IMR-90 (cell line): ENCODE results near the gene TEKT5. TPM values are rescaled to one million over a fixed set of nuclear protein-coding genes. Genes with fewer than 3 reads are reported as not detected.

Experiments used
- ATAC-seq: fragments of 200-7000 bp; cut with Tn5 transposase; 2 replicates; pipeline ENCODE4 v1.9.1; 2020; ENCODE audit warnings: low read depth, mild to moderate bottlenecking, moderate library complexity
- BruUV-seq: library from RNA; stranded (reverse); fragments of 400-500 nt; replicated peaks from 2 replicates; lab custom pipeline; 2021; lab: Mats Ljungman, UMichigan
- CTCF ChIA-PET: fragments of 300-600 bp; formaldehyde crosslinking; extraction: SDS; loops from one replicate; lab custom pipeline; 2021; ENCODE audit warnings: antibody characterized with exemption; lab: Yijun Ruan, JAX
- POLR2A ChIA-PET: fragments of 300-600 bp; sonication (Branson Sonifier 250); formaldehyde crosslinking; loops from one replicate; lab custom pipeline; 2022; ENCODE audit warnings: antibody characterized with exemption; ENCODE audit not compliant: unreplicated experiment; lab: Charles Lee
- DNase-seq: peaks from one replicate; pipeline ENCODE4 v3.0.0; 2013
- H2AFZ ChIP-seq: replicated peaks from 2 replicates; pipeline ENCODE3; 2013; ENCODE audit warnings: low read length, mild to moderate bottlenecking; ENCODE audit not compliant: poor library complexity
- H2AK5ac ChIP-seq: 2 replicates; pipeline ENCODE4 v1.6.1; 2013; ENCODE audit warnings: low read depth, low read length, inconsistent platforms
- H2AK9ac ChIP-seq: replicated peaks from 2 replicates; pipeline ENCODE3; 2013; ENCODE audit warnings: mild to moderate bottlenecking, low read depth, low read length, moderate library complexity; ENCODE audit not compliant: poor library complexity
- H2BK120ac ChIP-seq: 2 replicates; pipeline ENCODE4 v1.6.1; 2013; ENCODE audit warnings: low read depth, low read length, inconsistent platforms
- H2BK15ac ChIP-seq: 3 replicates; pipeline ENCODE4 v1.6.1; 2013; ENCODE audit warnings: low read depth, low read length, inconsistent platforms
- H2BK20ac ChIP-seq: 2 replicates; pipeline ENCODE4 v1.6.1; 2013; ENCODE audit warnings: low read depth, mild to moderate bottlenecking, inconsistent platforms, low read length, moderate library complexity
- H2BK5ac ChIP-seq: 2 replicates; pipeline ENCODE4 v1.6.1; 2013; ENCODE audit warnings: mild to moderate bottlenecking, low read depth, low read length, inconsistent platforms; ENCODE audit not compliant: poor library complexity, severe bottlenecking
- H3K14ac ChIP-seq: replicated peaks from 2 replicates; pipeline ENCODE4 v1.6.1; 2013; ENCODE audit warnings: low read depth, low read length, inconsistent platforms
- H3K18ac ChIP-seq: 2 replicates; pipeline ENCODE4 v1.6.1; 2013; ENCODE audit warnings: low read depth, low read length, control low read depth
- H3K23ac ChIP-seq: 2 replicates; pipeline ENCODE4 v1.6.1; 2013; ENCODE audit warnings: low read depth, low read length, inconsistent platforms
- H3K27ac ChIP-seq: 2 replicates; pipeline ENCODE4 v1.5.1; 2013; ENCODE audit warnings: mild to moderate bottlenecking, control low read depth, low read length; ENCODE audit not compliant: insufficient read depth
- H3K27me3 ChIP-seq: 2 replicates; pipeline ENCODE4 v1.6.1; 2013; ENCODE audit warnings: low read length; ENCODE audit not compliant: control insufficient read depth, insufficient read depth
- H3K36me3 ChIP-seq: 2 replicates; pipeline ENCODE4 v1.6.1; 2013; ENCODE audit warnings: low read length, mixed read lengths; ENCODE audit not compliant: control insufficient read depth, insufficient read depth
- H3K4ac ChIP-seq: 2 replicates; pipeline ENCODE4 v1.6.1; 2013; ENCODE audit warnings: low read depth, low read length, inconsistent platforms
- H3K4me1 ChIP-seq: 2 replicates; pipeline ENCODE4 v1.6.1; 2013; ENCODE audit warnings: low read length, mixed read lengths; ENCODE audit not compliant: control insufficient read depth, insufficient read depth
- H3K4me2 ChIP-seq: 2 replicates; pipeline ENCODE4 v1.6.1; 2013; ENCODE audit warnings: low read depth, mild to moderate bottlenecking, control low read depth, low read length, moderate library complexity
- H3K4me3 ChIP-seq: 2 replicates; pipeline ENCODE4 v1.5.1; 2013; ENCODE audit warnings: low read depth, mild to moderate bottlenecking, control low read depth, low read length, moderate library complexity; ENCODE audit not compliant: insufficient read depth
- H3K56ac ChIP-seq: 2 replicates; pipeline ENCODE4 v1.6.1; 2013; ENCODE audit warnings: low read length, inconsistent platforms; ENCODE audit not compliant: insufficient read depth; ENCODE audit errors: extremely low read depth
- H3K79me1 ChIP-seq, 2 experiments: 2 replicates each; pipeline ENCODE4 v1.6.1; 2013; ENCODE audit warnings: low read length in 2 of 2, inconsistent platforms in 1 of 2, low read depth in 1 of 2
- H3K9ac ChIP-seq: 2 replicates; pipeline ENCODE4 v1.6.1; 2013; ENCODE audit warnings: low read depth, low read length, control low read depth
- H3K9me1 ChIP-seq: 2 replicates; pipeline ENCODE4 v1.6.1; 2013; ENCODE audit warnings: low read length, inconsistent platforms; ENCODE audit not compliant: insufficient read depth
- H3K9me3 ChIP-seq: 2 replicates; pipeline ENCODE4 v1.6.1; 2013; ENCODE audit warnings: low read length; ENCODE audit not compliant: control insufficient read depth, insufficient read depth
- H4K20me1 ChIP-seq: 2 replicates; pipeline ENCODE4 v1.6.1; 2013; ENCODE audit warnings: low read length, inconsistent platforms; ENCODE audit not compliant: insufficient read depth
- H4K5ac ChIP-seq: 2 replicates; pipeline ENCODE4 v1.6.1; 2013; ENCODE audit warnings: mild to moderate bottlenecking, low read depth, low read length, control low read depth
- H4K8ac ChIP-seq, 2 experiments: 2 replicates each; pipeline ENCODE4 v1.6.1; 2013; ENCODE audit warnings: low read depth in 2 of 2, low read length in 2 of 2, control low read depth in 1 of 2, inconsistent platforms in 1 of 2
- H4K91ac ChIP-seq: 2 replicates; pipeline ENCODE4 v1.6.1; 2013; ENCODE audit warnings: low read depth, low read length, inconsistent platforms; ENCODE audit not compliant: insufficient read depth
- BHLHE40 ChIP-seq: fragments of 150-350 bp; IDR thresholded peaks from 2 replicates; pipeline ENCODE4 v1.6.1; 2016; ENCODE audit warnings: mild to moderate bottlenecking, low read depth, low read length
- CTCF ChIP-seq: conservative IDR thresholded peaks from 2 replicates; pipeline ENCODE4 v1.5.1; 2012; ENCODE audit warnings: mild to moderate bottlenecking, low read depth, low read length, improper control_type of control experiment
- MAZ ChIP-seq: IDR thresholded peaks from 2 replicates; pipeline ENCODE4 v1.6.1; 2012; ENCODE audit warnings: low read depth, mild to moderate bottlenecking, low read length, improper control_type of control experiment, moderate library complexity, borderline replicate concordance
- MXI1 ChIP-seq: IDR thresholded peaks from 2 replicates; pipeline ENCODE4 v1.6.1; 2012; ENCODE audit warnings: low read depth, mild to moderate bottlenecking, low read length, moderate library complexity, borderline replicate concordance
- POLR2A ChIP-seq: IDR thresholded peaks from 2 replicates; pipeline ENCODE4 v1.6.1; 2012; ENCODE audit warnings: mild to moderate bottlenecking, low read depth, low read length
- RFX5 ChIP-seq: IDR thresholded peaks from 2 replicates; pipeline ENCODE4 v1.8.0; 2012; ENCODE audit warnings: low read depth, mild to moderate bottlenecking, low read length, moderate library complexity
- SMC3 ChIP-seq: fragments of 150-350 bp; IDR thresholded peaks from 2 replicates; pipeline ENCODE4 v1.6.1; 2016; ENCODE audit warnings: low read depth, mild to moderate bottlenecking, antibody characterized with exemption, low read length, moderate library complexity
- USF2 ChIP-seq: fragments of 150-350 bp; IDR thresholded peaks from 2 replicates; pipeline ENCODE4 v1.6.1; 2017; ENCODE audit warnings: mild to moderate bottlenecking, antibody characterized with exemption, low read length, low read depth
- WGBS, 2 experiments: methylation state at CpG; one replicate each; pipeline versions ENCODE4 v1.1.5 to v1.1.7; 2013; ENCODE audit warnings: missing lambda C conversion rate in 2 of 2; ENCODE audit not compliant: insufficient read length in 1 of 2; ENCODE audit errors: extremely low coverage in 2 of 2; 5-methylcytosine and 5-hydroxymethylcytosine counted together
- dilution Hi-C: fragments of 300-500 bp; cut with HindIII; formaldehyde crosslinking; loops from one replicate; pipeline ENCODE4 v1.14.3; 2018; ENCODE audit warnings: low sequenced_read_pairs; ENCODE audit not compliant: unreplicated experiment
- in situ Hi-C: fragments of 300-500 bp; cut with MboI; formaldehyde crosslinking; loops from 3 replicates; pipeline ENCODE4 v1.14.3; 2019; ENCODE audit warnings: low sequenced_read_pairs, inconsistent platforms, mixed read lengths
- intact Hi-C: fragments of 100-400 bp; cut with micrococcal nuclease; formaldehyde crosslinking; loops from 2 replicates; pipeline ENCODE4 v1.10.0; 2022
- polyA plus RNA-seq, 3 experiments: library from polyadenylated mRNA; depleted of rRNA; stranded (reverse); fragments of >200 nt; gene quantifications; 2 replicates each; pipeline ENCODE4 v1.2.3, GENCODE V29; 2012; ENCODE audit warnings: low replicate concordance in 1 of 3
- total RNA-seq: library from RNA; depleted of rRNA; stranded (reverse); fragments of >200 nt; gene quantifications from 2 replicates; pipeline ENCODE4 v1.2.3, GENCODE V29; 2012

TEKT5 gene
- total and polyA plus RNA-seq, 2 of the 4 experiments (the other 2 are of a cell fraction) = 0.17 TPM; not detected in 1

- H4K91ac ChIP-seq = no peak overlapping the region
- no peak overlapping the region for H4K5ac ChIP-seq
- ChIA-PET CTCF (no interaction called here), POLR2A (no interaction called here)
- no peak overlapping the region for H3K56ac ChIP-seq
- H4K8ac ChIP-seq = no peak overlapping the region
- TF ChIP-seq MAZ (no peak), USF2 (no peak), CTCF (no peak), BHLHE40 (no peak), MXI1 (no peak), SMC3 (no peak), RFX5 (no peak), POLR2A (no peak)
- H3K36me3 ChIP-seq = no peaks in the 10 kb centered on the region
- no TSS peak for BruUV-seq
- DNase-seq (no peak), ATAC-seq (no peak)
- H3K23ac ChIP-seq = no peak overlapping the region
- H3K4me1 ChIP-seq = no peaks in the 10 kb centered on the region
- H3K4me3 ChIP-seq = no peak overlapping the region
- no peak overlapping the region for H3K9ac ChIP-seq
- H2BK5ac ChIP-seq = no peak overlapping the region
- dilution Hi-C loops (no loop called here), intact Hi-C loops (no loop called here), in situ Hi-C loops (no loop called here)
- H2BK120ac ChIP-seq = no peak overlapping the region
- WGBS, 2 experiments = no CpG with 5 or more reads among the region's 4 CpGs
- H2AK9ac ChIP-seq = no peak overlapping the region
- H3K9me3 ChIP-seq = no peaks in the 10 kb centered on the region
- no peaks in the 10 kb centered on the region for H3K79me1 ChIP-seq
- H3K27ac ChIP-seq = no peak overlapping the region
- H2BK15ac ChIP-seq = no peak overlapping the region
- no peak overlapping the region for H3K4me2 ChIP-seq
- H3K9me1 ChIP-seq = no peaks in the 10 kb centered on the region
- no peaks in the 10 kb centered on the region for H3K27me3 ChIP-seq
- H3K4ac ChIP-seq = no peak overlapping the region
- no peaks in the 10 kb centered on the region for H4K20me1 ChIP-seq
- no peak overlapping the region for H2BK20ac ChIP-seq
- no peak overlapping the region for H3K18ac ChIP-seq
- H2AK5ac ChIP-seq = no peak overlapping the region
- no peak overlapping the region for H2AFZ ChIP-seq
- H3K14ac ChIP-seq = no peak overlapping the region
These were observed 46.9 kb downstream of the TEKT5 start for GRCh38 chr16:10647721-10648296.
